Erythroblast (primary cell): ENCODE data around the gene TPP1.

Experiments
- DNase-seq, 2 experiments: peaks; one replicate each; lab custom pipeline; 2025; lab: John Stamatoyannopoulos, UW
- GATA1 ChIP-seq: IDR thresholded peaks from 2 replicates; pipeline ENCODE4 v1.6.1; 2011; ENCODE audit warnings: low read depth, mild to moderate bottlenecking, control low read depth, low read length, moderate library complexity
- POLR2A ChIP-seq: IDR thresholded peaks from 2 replicates; pipeline ENCODE4 v1.6.1; 2011; ENCODE audit warnings: mild to moderate bottlenecking, low read length

TPP1 gene

GRCh38 chr11:6640036-6640984 lies 21.1 kb upstream of the TPP1 start:
- TF ChIP-seq POLR2A (no peak), GATA1 (no peak)
- no peak for DNase-seq

- TF ChIP-seq GATA1 (no peak), POLR2A (no peak)
- peak; percentile 15 to 35 for DNase-seq
These were observed 19.2 kb upstream of the TPP1 start for GRCh38 chr11:6638429-6638828.

GRCh38 chr11:6637871-6638270 lies 18.6 kb upstream of the TPP1 start:
- no peak for DNase-seq

GRCh38 chr11:6636480-6636879 lies 17.3 kb upstream of the TPP1 start:
- no peak for TF ChIP-seq GATA1
- TF ChIP-seq POLR2A: no peak
- DNase-seq: no peak

More at GRCh38 chr11:6637871-6638270, 18.6 kb upstream of the TPP1 start:
- TF ChIP-seq POLR2A: no peak
- no peak for TF ChIP-seq GATA1

- DNase-seq: no peak
- TF ChIP-seq POLR2A: no peak
These were observed 16.1 kb upstream of the TPP1 start for GRCh38 chr11:6635082-6635932.

- no peak for TF ChIP-seq POLR2A
- no peak for TF ChIP-seq GATA1
- no peak for DNase-seq
These were observed 15.3 kb upstream of the TPP1 start for GRCh38 chr11:6634534-6634933.

GRCh38 chr11:6633422-6634408 lies 14.5 kb upstream of the TPP1 start:
- TF ChIP-seq POLR2A (no peak), GATA1 (no peak)
- DNase-seq: no peak

- no peak for TF ChIP-seq GATA1
- no peak for TF ChIP-seq POLR2A
- no peak for DNase-seq
These were observed 13.2 kb upstream of the TPP1 start for GRCh38 chr11:6632116-6633073.

GRCh38 chr11:6631361-6631890 lies 12.2 kb upstream of the TPP1 start:
- DNase-seq: no peak
- TF ChIP-seq GATA1 (no peak), POLR2A (no peak)

- no peak for DNase-seq
- TF ChIP-seq POLR2A: no peak
- TF ChIP-seq GATA1: no peak
These were observed 11.5 kb upstream of the TPP1 start for GRCh38 chr11:6630632-6631291.
